K562 (cell line): ENCODE measurements around the gene INPP1. TPM values are rescaled to one million over a fixed set of nuclear protein-coding genes. Genes with fewer than 3 reads are reported as not detected.

ENCODE experiments used
- CBFA2T3 ChIP-seq: fragments of 450-650 bp; IDR thresholded peaks from 2 replicates; pipeline ENCODE4 v1.6.1; 2017
- CC2D1A ChIP-seq: fragments of 450-650 bp; IDR thresholded peaks from 2 replicates; pipeline ENCODE4 v1.6.1; 2017; ENCODE audit warnings: mild to moderate bottlenecking
- DLX4 ChIP-seq: fragments of 250-450 bp; sonication (Bioruptor Pico); IDR thresholded peaks from 2 replicates; pipeline ENCODE4 v1.6.1; 2021; ENCODE audit warnings: mild to moderate bottlenecking
- ELF4 ChIP-seq: fragments of 450-650 bp; formaldehyde crosslinking; IDR thresholded peaks from 2 replicates; pipeline ENCODE4 v1.4.0; 2022; ENCODE audit warnings: missing genetic modification characterization
- KDM2B ChIP-seq: fragments of 250-450 bp; sonication (Bioruptor Pico); IDR thresholded peaks from 2 replicates; pipeline ENCODE4 v1.8.0; 2021; ENCODE audit warnings: mild to moderate bottlenecking, moderate library complexity
- KLF13 ChIP-seq: fragments of 450-650 bp; IDR thresholded peaks from 2 replicates; pipeline ENCODE4 v1.6.1; 2016; ENCODE audit warnings: missing genetic modification characterization, low read depth, mild to moderate bottlenecking, missing compliant biosample characterization, moderate library complexity, borderline replicate concordance
- L3MBTL2 ChIP-seq: fragments of 450-650 bp; IDR thresholded peaks from 2 replicates; pipeline ENCODE4 v1.6.1; 2016; ENCODE audit warnings: mild to moderate bottlenecking, moderate library complexity
- PML ChIP-seq: IDR thresholded peaks from 2 replicates; pipeline ENCODE4 v1.6.1; 2012; ENCODE audit warnings: low read length, inconsistent platforms
- VEZF1 ChIP-seq: fragments of 200-800 bp; sonication (Bioruptor generic); IDR thresholded peaks from 2 replicates; pipeline ENCODE4 v1.6.1; 2017; ENCODE audit warnings: missing genetic modification characterization, missing compliant biosample characterization
- ZBED1 ChIP-seq: IDR thresholded peaks from 2 replicates; pipeline ENCODE4 v1.6.1; 2014
- ZNF175 ChIP-seq: fragments of 200-800 bp; sonication (Bioruptor generic); IDR thresholded peaks from 2 replicates; pipeline ENCODE4 v1.6.1; 2016; ENCODE audit warnings: low read depth, mild to moderate bottlenecking, missing genetic modification characterization, missing compliant biosample characterization
- ZNF511 ChIP-seq: sonication (generic); formaldehyde crosslinking; IDR thresholded peaks from 2 replicates; pipeline ENCODE4 v1.8.0; 2022; ENCODE audit warnings: mild to moderate bottlenecking, missing genetic modification reagents
- ZNF75A ChIP-seq: fragments of 450-650 bp; formaldehyde crosslinking; IDR thresholded peaks from 2 replicates; pipeline ENCODE4 v1.4.0; 2020; ENCODE audit warnings: mild to moderate bottlenecking
- polyA plus RNA-seq, 8 experiments: library from polyadenylated mRNA; depleted of rRNA in 4 of 8; stranded (reverse) in 5 of 8; unstranded in 3 of 8; fragments of >200 nt; fragmentation: Nextera tagmentation in 2 of 8; fragmentation: Illumina TruSeq in 1 of 8; extraction: Ambion mirVana in 2 of 8; extraction: Trizol in 1 of 8; gene quantifications; 2 replicates each; pipeline versions ENCODE4 v1.2.1 to v1.2.3, GENCODE V29; 2011 to 2014; ENCODE audit warnings: inconsistent platforms in 1 of 8, missing spikeins in 1 of 8
- total RNA-seq, 7 experiments: library from RNA; depleted of rRNA in 6 of 7; stranded (reverse); fragments of >200 nt in 6 of 7; fragmentation: Illumina TruSeq in 2 of 7; extraction: Trizol in 2 of 7; gene quantifications; 2 replicates each; pipeline versions ENCODE4 v1.2.1 to v1.2.3, GENCODE V29; 2011 to 2021; ENCODE audit warnings: low replicate concordance in 1 of 7

INPP1 gene
- total and polyA plus RNA-seq, 9 of the 15 experiments (the other 6 are each of a cell fraction or from before 2014, with no cell fraction given): 3.7 to 11.8 (median 6.5) TPM

DNA sequence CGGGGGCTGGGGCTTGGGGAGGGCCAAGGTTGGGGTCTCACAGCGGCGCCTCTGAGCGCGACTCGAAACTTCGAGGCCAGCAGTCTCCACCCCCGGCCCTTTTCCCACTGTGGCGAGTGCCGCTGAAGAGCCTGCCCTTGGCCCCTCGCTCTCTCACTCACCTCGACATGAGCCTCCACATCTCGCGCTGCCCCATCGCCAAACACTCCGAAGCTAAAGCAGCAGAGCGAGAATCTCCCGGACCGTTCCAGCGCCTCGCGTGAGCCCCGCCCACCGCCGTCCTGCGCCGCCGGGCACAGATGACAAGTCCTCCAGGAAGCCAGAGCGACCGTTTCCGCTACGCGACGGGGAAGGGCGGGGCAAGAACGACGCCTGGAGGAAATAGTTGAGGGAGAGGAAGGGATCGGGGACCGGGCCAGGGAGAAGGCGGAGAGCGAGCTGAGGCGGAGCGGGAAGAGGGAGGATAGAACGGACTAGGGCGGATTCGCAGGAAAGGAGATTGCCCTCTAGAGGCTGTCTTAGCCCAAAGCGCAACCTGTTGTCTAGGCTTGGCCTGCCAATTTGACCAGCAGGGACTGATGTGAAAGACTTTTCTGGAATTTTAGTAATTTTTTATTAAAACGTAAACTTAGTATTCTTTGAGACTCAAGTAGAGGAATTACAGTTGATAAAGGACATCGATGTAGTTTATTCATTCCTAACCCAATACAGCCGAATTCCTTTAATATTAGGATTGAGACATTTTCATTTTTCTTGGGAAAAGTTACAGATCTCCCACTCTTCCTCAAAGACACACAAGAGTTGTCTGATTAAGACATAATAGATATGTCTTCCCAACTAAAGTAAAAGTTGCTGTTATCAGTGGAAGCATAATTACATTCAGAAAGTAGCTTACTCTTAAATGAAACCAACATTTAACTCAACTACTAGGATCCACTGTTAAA lies 23.6 kb upstream of the INPP1 start, which contains the start of gene HIBCH (continued):
- TF ChIP-seq ZNF511 (CRISPR knock-in tag) (no peak), PML (no peak), L3MBTL2 (peak; percentile 58), VEZF1 (CRISPR knock-in tag) (peak; percentile 75), CBFA2T3 (no peak), KDM2B (CRISPR knock-in tag) (no peak), ZNF175 (no peak), ZNF75A (CRISPR knock-in tag) (no peak), DLX4 (CRISPR knock-in tag) (no peak), CC2D1A (peak; percentile 94), ELF4 (CRISPR knock-in tag) (no peak), KLF13 (tag) (peak; percentile 82; the same call in 1 of the 2 replicates), ZBED1 (0 out of 2 replicates have a peak, but pooled peaks have one; percentile 35)
- TF ChIP-seq, all 486 proteins: peak for 114
